MM.1S (cell line): ENCODE results near the gene NUP62.
A peak's percentile ranks its signal among the peaks of the same experiment; 100 is the strongest.

ENCODE experiments used
- DNase-seq: peaks from one replicate; pipeline ENCODE4 v3.0.0-alpha.2; 2015
- H2AFZ ChIP-seq: fragments of 300-600 bp; sonication (generic); 2 replicates; pipeline ENCODE4 v1.6.0; 2016; ENCODE audit warnings: antibody characterized with exemption, low read length
- H3F3A ChIP-seq: fragments of 300-600 bp; sonication (generic); 2 replicates; pipeline ENCODE4 v1.6.1; 2016; ENCODE audit warnings: mild to moderate bottlenecking, antibody characterized with exemption, low read length, moderate library complexity, mixed read lengths; ENCODE audit not compliant: insufficient read depth
- H3K27ac ChIP-seq: fragments of 300-600 bp; sonication (generic); 2 replicates; pipeline ENCODE4 v1.5.1; 2016; ENCODE audit warnings: mild to moderate bottlenecking, low read length
- H3K27me3 ChIP-seq: fragments of 300-600 bp; sonication (generic); replicated peaks from 2 replicates; pipeline ENCODE4 v1.6.0; 2016; ENCODE audit warnings: low read length; ENCODE audit not compliant: insufficient read depth
- H3K36me3 ChIP-seq: fragments of 300-600 bp; sonication (generic); replicated peaks from 2 replicates; pipeline ENCODE4 v1.6.1; 2016; ENCODE audit warnings: mild to moderate bottlenecking, low read length, mixed read lengths; ENCODE audit not compliant: insufficient read depth
- H3K4me1 ChIP-seq: fragments of 300-600 bp; sonication (generic); 2 replicates; pipeline ENCODE4 v1.6.1; 2016; ENCODE audit warnings: low read length, mixed read lengths
- H3K4me2 ChIP-seq: fragments of 300-600 bp; sonication (generic); 2 replicates; pipeline ENCODE4 v1.6.0; 2016; ENCODE audit warnings: low read depth, low read length
- H3K4me3 ChIP-seq: fragments of 300-600 bp; sonication (generic); 2 replicates; pipeline ENCODE4 v1.5.1; 2016; ENCODE audit warnings: low read length, mixed read lengths
- H3K79me2 ChIP-seq: fragments of 300-600 bp; sonication (generic); 2 replicates; pipeline ENCODE4 v1.6.1; 2016; ENCODE audit warnings: mixed run types, low read length, mixed read lengths
- H3K9ac ChIP-seq: fragments of 300-600 bp; sonication (generic); 2 replicates; pipeline ENCODE4 v1.6.1; 2016; ENCODE audit warnings: low read length, mixed read lengths
- H3K9me2 ChIP-seq: fragments of 300-600 bp; sonication (generic); replicated peaks from 2 replicates; pipeline ENCODE4 v1.6.1; 2016; ENCODE audit warnings: mild to moderate bottlenecking, low read length, mixed read lengths; ENCODE audit not compliant: insufficient read depth
- H3K9me3 ChIP-seq: fragments of 300-600 bp; sonication (generic); replicated peaks from 2 replicates; pipeline ENCODE4 v1.6.1; 2016; ENCODE audit warnings: mild to moderate bottlenecking, low read length, mixed read lengths; ENCODE audit not compliant: insufficient read depth
- H4K20me1 ChIP-seq: fragments of 300-600 bp; sonication (generic); 2 replicates; pipeline ENCODE4 v1.6.1; 2016; ENCODE audit warnings: mild to moderate bottlenecking, low read length, moderate library complexity, mixed read lengths; ENCODE audit not compliant: insufficient read depth
- CTCF ChIP-seq: fragments of 300-600 bp; sonication (generic); IDR thresholded peaks from 2 replicates; pipeline ENCODE4 v1.5.1; 2016; ENCODE audit warnings: antibody characterized with exemption, low read length, mixed read lengths
- EZH2 ChIP-seq: fragments of 300-600 bp; sonication (generic); optimal IDR thresholded peaks from 2 replicates; pipeline ENCODE3; 2017; ENCODE audit warnings: low read depth, mild to moderate bottlenecking, antibody characterized with exemption, low read length, mixed read lengths
- EZH2phosphoT487 ChIP-seq: fragments of 300-600 bp; sonication (generic); IDR thresholded peaks from 2 replicates; pipeline ENCODE4 v1.6.1; 2018; ENCODE audit warnings: antibody characterized with exemption, low read length

The NUP62 gene

GRCh38 chr19:49877020-49877878, 52.1 kb downstream of the NUP62 start, which contains the start of the genes AKT1S1 and TBC1D17:
TSS of gene AKT1S1 (minus strand) at chr19:49877355. CDS start at chr19:49873295, 4,060 bp downstream.
TSS of gene TBC1D17 (plus strand) at chr19:49877702. CDS start at chr19:49877724, 22 bp downstream.
- Histone ChIP-seq H4K20me1 (no peaks in the 10 kb centered on the region), H3K4me1 (peaks cover 4% of the 10 kb centered on the region; the same call in 1 of the 2 replicates), H3K9me3 (no peaks in the 10 kb centered on the region), H3K4me2 (peak within 1 kb of the TSS; percentile 96), H3K27me3 (no peaks in the 10 kb centered on the region), H3K36me3 (no peaks in the 10 kb centered on the region), H3F3A (peaks cover 4% of the 10 kb centered on the region; the same call in 1 of the 2 replicates), H3K79me2 (peaks cover 52% of the 10 kb centered on the region), H3K4me3 (peak within 1 kb of the TSS; percentile 99), H3K27ac (peak within 1 kb of the TSS; percentile 95), H3K9ac (peak within 1 kb of the TSS; percentile 97), H3K9me2 (no peaks in the 10 kb centered on the region), H2AFZ (peak within 1 kb of the TSS; percentile 88)
- no peak for TF ChIP-seq EZH2phosphoT487
- no peak for TF ChIP-seq EZH2
- no peak for TF ChIP-seq CTCF
- DNase-seq = peak; percentile 100

- Histone ChIP-seq H3K4me2 (peak overlapping the region; percentile 95), H4K20me1 (no peaks in the 10 kb centered on the region), H3K9me2 (no peaks in the 10 kb centered on the region), H3K27me3 (no peaks in the 10 kb centered on the region), H3K4me3 (peak overlapping the region; percentile 99), H3K9me3 (no peaks in the 10 kb centered on the region), H3K9ac (peak overlapping the region; percentile 97), H2AFZ (peak overlapping the region; percentile 69), H3K79me2 (peaks cover 56% of the 10 kb centered on the region), H3F3A (peaks cover 4% of the 10 kb centered on the region; the same call in 1 of the 2 replicates), H3K36me3 (no peaks in the 10 kb centered on the region), H3K27ac (peak overlapping the region; percentile 95), H3K4me1 (peaks cover 4% of the 10 kb centered on the region; the same call in 1 of the 2 replicates)
- TF ChIP-seq EZH2phosphoT487 (no peak), CTCF (no peak), EZH2 (no peak)
- DNase-seq = peak; percentile 97
Observed at GRCh38 chr19:49876422-49877019, 52.8 kb downstream of the NUP62 start.

- Histone ChIP-seq H3K4me3 (peak overlapping the region; percentile 99), H2AFZ (peak overlapping the region; percentile 54; the same call in 1 of the 2 replicates), H3K4me1 (peaks cover 6% of the 10 kb centered on the region; the same call in 1 of the 2 replicates), H3K36me3 (no peaks in the 10 kb centered on the region), H3K9me2 (no peaks in the 10 kb centered on the region), H4K20me1 (no peaks in the 10 kb centered on the region), H3K4me2 (peak overlapping the region; percentile 95), H3K9ac (peak overlapping the region; percentile 97), H3F3A (peaks cover 6% of the 10 kb centered on the region; the same call in 1 of the 2 replicates), H3K79me2 (peaks cover 56% of the 10 kb centered on the region), H3K27ac (peak overlapping the region; percentile 95), H3K27me3 (no peaks in the 10 kb centered on the region), H3K9me3 (no peaks in the 10 kb centered on the region)
- DNase-seq = peak; percentile 52
- TF ChIP-seq EZH2 (no peak), EZH2phosphoT487 (no peak), CTCF (no peak)
Observed at GRCh38 chr19:49875857-49876421, 53.4 kb downstream of the NUP62 start.
